ENCODE results near the gene CFAP54.

DNA sequence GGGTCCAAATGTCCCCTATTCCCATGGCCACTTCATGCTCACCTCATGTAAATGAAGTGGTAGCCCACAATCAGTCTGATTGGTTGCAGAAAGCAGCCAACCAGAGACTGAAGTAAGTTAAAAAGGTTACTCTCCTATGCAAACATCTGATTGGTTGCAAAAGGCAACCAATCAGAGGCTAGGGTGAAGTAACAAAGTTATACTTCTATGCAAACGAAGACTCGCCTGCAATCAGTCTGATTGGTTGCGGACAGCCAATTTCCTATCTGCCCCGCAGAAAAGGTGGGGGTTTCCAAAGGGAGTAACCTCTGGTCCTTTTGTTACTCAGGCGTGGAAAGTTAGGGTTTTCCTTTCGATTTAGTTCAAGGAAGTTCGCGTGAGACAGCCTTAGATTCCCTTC lies 209.6 kb downstream of the CFAP54 start:
- no peak for TF ChIP-seq POLR2AphosphoS5 (IDR thresholded peaks at IDR 0.05)
- no peak for TF ChIP-seq EP300 (conservative IDR thresholded peaks at IDR 0.05; ENCODE audit: poor library complexity, severe bottlenecking)

Data from neural cell (in vitro differentiated cells).